GM19035 (cell line): ENCODE measurements around the gene GLB1L.
"Not testable (repeated sequence)": the region's sequence is repeated elsewhere in the genome, so short reads cannot be mapped to it uniquely, and the experiment has no call there.

Experiments
- ATAC-seq: cut with Tn5 transposase; IDR thresholded peaks from one replicate; pipeline ENCODE4 v1.9.1; 2021; ENCODE audit not compliant: unreplicated experiment

GLB1L gene

GRCh38 chr2:219209236-219210195 lies 35.7 kb downstream of the GLB1L start:
- no peak for ATAC-seq

GRCh38 chr2:219207884-219208740 lies 37.1 kb downstream of the GLB1L start:
- ATAC-seq: no peak

- ATAC-seq: no peak
These were observed 37.9 kb downstream of the GLB1L start for GRCh38 chr2:219207134-219207883.

DNA sequence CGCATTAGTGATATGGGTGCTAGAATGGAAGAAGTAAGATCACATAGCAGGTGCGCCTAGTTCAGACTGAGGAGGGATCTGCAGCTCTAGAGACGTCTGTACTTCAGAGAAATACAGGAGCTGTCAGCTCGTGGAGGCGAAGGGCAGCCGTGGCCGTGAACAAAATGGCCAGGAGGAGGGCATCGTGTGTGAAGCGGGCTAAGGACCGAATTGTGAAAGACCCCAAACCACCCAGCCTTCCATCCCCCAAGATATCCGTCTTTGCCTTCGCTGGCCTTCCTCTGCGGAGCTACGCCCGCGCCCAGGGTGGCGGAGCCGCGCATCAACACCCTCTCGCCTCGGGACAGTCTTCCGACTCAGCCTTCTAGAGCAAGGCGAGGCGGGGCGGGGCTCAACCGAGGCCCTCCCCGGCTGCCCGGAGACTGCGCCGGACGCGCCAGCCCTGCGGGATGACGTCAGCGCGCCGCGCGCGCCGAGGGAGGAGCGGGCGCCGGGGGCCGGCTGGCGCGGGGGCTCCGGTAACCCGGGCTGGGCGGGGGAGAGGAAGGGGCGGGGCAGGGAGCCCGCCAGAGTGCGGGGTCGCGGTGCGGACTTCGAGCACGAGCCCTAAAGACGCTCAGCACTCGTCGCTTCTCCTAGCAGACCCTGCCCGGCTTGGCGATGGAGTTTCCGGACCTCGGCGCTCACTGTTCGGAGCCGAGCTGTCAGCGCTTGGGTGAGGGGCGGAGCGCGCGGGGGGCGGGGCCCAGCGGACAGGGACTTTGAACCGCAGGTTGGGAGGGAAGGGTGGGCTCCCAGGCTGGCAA lies 38.7 kb downstream of the GLB1L start, which contains the start of gene ZFAND2B:
TSS of gene ZFAND2B (plus strand) at position 455 of the 806 bp plus-strand sequence. CDS start at position 661, 206 bp downstream.
- peak; percentile 97 for ATAC-seq

DNA sequence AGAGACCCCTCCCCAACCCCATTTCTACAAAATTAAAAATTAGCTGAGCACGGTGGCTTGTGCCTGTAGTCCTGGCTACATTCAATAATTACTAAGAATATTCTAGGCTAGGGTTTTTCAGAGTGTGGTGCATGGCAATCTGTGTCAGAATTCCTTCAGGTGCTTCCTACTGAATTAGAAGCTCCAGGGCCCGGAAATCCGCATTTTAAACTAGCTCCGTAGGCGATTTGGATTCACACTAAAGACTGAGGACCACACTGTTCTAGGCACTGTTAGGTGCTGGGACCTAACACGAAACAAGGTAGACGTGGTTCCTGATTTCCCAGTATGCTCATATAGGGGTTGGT lies 39.3 kb downstream of the GLB1L start:
- ATAC-seq: no peak

DNA sequence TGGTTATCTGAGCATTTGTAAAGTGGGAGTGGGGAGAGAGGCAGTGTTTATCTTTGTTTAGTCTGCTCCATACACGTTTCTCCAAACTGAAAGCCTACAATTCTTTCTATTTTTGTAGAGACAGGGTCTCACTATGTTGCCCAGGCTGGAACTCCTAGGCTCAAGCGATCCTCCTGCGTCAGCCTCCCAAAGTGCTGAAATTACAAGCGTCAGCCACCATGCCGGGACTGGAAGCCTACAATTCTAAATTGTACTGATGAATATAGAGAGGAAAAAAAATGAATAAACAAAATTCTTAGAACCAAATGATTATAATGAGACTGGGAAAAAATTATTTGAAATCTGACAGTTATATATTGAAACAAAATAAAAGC lies 40.1 kb downstream of the GLB1L start:
- ATAC-seq: no peak

DNA sequence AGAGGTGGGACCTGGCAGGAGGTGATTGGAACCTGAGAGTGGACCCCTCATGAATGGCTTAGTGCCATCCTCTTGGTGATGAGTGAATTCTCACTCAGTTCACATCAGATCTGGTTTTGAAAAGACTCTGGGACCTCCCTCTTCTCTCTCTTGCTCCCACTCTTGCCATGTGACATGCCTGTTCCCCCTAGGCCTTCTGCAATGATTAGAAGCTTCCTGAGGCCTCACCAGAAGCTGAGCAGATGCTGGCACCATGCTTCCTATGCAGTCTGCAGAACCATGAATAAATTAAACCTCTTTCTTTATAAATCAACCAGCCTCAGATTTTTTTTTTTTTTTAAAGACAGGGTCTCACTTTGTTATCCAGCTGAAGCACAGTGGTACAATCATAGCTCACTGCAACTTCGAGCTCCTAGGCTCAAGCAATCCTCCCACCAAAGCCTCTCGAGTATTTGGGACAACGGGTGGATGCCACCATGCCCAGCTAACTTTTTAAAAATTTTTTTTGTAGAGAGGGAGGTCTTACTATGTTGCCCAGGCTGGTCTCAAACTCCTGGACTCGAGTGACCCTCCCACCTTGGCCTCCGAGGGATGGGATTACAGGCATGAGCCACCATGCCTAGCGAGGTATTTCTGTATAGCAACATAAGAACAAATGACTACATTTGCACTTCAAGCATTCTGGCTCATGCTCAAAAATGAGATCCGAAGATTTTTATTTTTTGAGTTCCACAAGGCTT lies 40.6 kb downstream of the GLB1L start:
- ATAC-seq: no peak

DNA sequence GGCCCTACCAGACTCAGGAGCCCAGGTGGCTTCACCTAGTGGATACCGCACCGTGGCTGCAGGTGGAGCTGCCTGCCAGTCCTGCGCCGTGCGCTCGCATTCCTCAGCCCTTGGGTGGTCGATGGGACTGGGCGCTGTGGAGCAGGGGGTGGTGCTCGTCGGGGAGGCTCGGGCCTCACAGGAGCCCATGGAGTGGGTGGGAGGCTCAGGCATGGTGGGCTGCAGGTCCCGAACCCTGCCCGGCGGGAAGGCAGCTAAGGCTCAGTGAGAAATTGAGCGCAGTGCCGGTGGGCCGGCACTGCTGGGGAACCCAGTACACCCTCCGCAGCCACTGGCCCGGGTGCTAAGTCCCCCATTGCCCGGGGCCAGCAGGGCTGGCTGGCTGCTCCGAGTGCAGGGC lies 43.9 kb downstream of the GLB1L start:
- ATAC-seq: not testable (repeated sequence)

DNA sequence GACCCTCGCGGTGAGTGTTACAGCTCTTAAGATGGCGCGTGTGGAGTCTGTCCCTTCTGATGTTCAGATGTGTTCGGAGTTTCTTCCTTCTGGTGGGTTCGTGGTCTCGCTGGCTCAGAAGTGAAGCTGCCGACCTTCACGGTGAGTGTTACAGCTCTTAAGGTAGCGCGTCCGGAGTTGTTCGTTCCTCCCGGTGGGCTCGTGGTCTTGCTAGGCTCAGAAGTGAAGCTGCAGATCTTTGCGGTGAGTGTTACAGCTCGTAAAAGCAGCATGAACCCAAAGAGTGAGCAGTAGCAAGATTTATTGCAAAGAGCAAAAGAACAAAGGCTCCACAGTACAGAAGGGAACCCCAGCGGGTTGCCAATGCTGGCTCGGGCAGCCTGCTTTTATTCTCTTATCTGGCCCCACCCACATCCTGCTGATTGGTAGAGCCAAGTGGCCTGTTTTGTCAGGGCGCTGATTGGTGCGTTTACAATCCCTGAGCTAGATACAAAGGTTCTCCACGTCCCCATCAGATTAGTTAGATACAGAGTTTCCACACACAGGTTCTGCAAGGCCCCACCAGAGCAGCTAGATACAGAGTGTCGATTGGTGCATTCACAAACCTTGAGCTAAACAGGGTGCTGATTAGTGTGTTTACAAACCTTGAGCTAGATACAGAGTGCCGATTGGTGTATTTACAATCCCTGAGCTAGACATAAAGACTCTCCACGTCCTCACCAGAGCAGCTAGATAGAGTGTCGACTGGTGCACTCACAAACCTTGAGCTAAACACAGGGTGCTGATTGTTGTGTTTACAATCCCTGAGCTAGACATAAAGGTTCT lies 44.5 kb downstream of the GLB1L start:
- not testable (repeated sequence) for ATAC-seq

- no peak for ATAC-seq
These were observed 45.6 kb downstream of the GLB1L start for GRCh38 chr2:219199470-219200211.

- ATAC-seq: no peak
These were observed 46.3 kb downstream of the GLB1L start for GRCh38 chr2:219198974-219199373.

DNA sequence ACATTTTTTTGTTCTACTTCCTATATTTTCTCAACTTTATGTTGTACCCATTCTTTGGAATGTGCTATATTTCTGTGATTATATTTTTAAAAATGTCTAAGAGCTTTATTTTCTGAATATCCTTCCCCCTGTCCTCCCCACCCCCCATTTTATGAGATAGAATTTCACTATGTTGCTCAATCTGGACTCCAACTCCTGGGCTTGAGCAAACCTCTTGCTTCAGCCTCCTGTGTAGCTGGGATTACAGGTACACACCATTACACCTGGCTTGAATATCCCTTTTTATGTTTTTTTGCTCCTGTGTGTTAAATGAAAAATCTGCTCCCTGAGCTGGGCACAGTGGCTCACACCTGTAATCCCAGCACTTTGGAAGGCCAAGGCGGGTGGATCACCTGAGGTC lies 47.9 kb downstream of the GLB1L start:
- no peak for ATAC-seq

GRCh38 chr2:219186754-219187456 lies 58.3 kb downstream of the GLB1L start:
- ATAC-seq: no peak
